Stimulated activated CD8-positive, alpha-beta memory T cell treated with anti-CD3 and anti-CD28 coated beads, Interleukin-12 subunit alpha, Interleukin-12 subunit beta, amount 100 ng/mL, for 24 hours (primary cell): ENCODE measurements around the gene NEK7.

Experiments
- DNase-seq: peaks from one replicate; pipeline ENCODE4 v3.0.0-alpha.2; 2020; ENCODE audit errors: extremely low read depth

Gene NEK7

GRCh38 chr1:198352975-198353695 lies 196.3 kb downstream of the NEK7 start:
- no peak for DNase-seq

- DNase-seq, result no peak
Measured at GRCh38 chr1:198357937-198358336, 201.1 kb downstream of the NEK7 start.

DNA sequence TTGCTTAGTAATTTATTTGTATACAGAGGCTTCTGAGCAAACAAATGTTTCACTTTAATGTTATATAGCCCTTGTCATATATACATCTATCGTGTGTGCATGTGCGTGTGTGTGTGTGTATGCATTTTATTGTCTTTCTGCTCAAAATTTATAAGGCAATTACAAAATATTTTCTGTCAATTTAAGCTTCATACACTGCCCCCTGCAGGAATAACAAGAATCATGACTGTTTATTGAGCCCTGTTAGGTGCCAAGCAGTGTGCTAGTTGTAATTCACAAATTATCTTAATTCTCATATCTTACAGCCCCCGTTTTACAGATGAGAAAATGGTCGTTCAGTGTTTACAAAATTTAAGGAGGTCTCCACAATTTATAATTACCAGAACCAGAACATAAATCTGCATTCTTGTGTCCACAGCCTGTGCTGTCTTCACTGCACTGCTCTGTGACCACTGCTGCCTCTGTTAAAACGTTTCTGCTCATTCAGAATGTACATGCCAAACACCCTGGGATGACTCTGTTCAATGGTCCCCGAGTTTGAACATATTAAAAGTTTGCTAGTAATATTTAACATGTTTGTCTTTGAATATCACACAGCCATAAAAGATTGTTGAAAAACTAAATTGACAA lies 202.3 kb downstream of the NEK7 start:
- DNase-seq, result no peak

DNA sequence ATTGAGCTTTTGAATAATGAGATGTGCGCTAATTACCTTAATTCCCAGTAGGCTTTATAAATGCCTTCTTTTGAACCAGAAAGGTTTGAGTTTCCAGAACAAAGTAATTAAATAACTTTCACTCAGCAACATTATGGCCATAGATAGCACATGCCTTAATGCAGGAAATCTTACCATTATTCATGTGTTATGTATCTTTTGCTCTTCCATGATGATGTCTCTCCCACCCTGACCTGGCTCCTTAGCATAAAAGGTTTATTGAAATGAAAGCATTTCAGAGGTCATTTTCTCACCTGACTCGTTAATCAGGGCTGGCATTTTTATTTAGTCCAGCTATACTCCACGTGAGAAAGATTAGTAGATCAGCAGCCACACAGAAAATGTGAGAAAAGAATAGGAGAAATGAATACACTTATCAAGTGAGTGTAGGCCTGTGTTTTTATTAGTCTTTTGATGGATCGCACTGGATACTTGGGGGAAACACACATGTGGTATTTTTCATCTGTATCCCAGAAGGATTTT lies 203.5 kb downstream of the NEK7 start:
- no peak for DNase-seq

DNA sequence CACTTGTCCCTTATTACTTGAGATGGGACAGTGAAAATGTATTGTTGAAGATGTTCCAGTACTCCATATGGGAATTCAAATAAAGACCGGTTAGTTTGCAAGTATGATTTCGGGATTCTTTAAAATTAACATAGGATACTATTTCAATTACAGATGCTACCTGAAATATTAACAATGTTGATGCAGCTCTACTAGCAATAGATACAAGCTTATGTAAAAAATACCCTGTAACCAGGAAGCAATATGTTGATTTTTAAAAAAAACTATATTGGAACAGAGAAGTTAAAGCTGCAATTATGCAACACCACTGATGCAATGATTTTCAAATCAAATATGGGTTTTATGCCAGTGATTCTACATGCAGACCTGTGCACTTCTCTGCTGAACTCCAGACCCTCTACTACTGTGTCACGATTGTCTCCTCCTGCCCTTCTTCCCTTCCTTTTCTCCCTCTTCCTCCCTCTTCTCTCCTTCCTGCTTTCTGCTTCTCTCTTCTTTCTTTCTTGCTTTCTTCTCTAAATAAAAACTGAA lies 204.5 kb downstream of the NEK7 start:
- DNase-seq, result no peak

DNA sequence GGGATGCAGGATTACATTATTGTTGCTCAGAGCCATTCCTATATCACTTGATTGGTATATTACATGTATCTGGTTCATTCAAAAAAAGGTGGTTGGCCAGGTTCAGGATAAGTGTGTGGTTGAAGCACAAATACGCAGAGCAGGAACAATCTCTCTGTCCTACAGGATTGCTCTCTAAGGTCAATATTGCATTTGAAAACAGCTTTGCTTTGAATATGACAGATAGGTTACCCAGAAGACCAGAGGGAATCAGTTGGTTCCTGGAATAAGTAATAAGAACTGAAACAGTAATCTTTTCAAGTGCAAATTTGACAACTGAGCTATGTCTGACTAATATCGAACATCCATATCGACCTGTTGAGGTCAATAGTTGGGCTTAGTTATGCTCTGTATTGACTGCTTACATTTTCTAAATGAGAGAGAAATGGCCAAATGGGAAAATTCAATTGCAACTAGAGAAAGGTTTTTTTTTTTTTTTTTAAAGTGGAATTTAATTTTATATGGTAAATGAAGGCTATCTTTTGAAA lies 206.9 kb downstream of the NEK7 start:
- no peak for DNase-seq

DNA sequence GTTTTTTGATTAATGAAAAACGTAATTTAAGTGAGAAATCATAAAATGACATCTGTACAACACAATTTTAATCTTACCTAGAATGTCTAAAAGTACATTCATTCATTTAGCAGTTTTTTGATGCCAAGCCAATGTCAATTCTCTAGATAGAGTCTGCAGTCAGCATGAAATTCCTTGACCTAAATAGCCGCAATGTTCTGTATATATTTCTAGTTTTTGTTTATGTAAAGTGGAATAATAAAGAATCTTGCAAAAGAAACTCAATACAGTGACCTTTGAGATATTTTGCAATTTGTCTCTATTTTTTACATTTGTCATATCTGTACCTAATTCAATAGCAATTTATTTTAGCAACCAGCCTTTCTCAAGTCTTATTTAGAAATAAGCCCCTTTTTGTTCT lies 207.7 kb downstream of the NEK7 start:
- DNase-seq, result no peak

DNA sequence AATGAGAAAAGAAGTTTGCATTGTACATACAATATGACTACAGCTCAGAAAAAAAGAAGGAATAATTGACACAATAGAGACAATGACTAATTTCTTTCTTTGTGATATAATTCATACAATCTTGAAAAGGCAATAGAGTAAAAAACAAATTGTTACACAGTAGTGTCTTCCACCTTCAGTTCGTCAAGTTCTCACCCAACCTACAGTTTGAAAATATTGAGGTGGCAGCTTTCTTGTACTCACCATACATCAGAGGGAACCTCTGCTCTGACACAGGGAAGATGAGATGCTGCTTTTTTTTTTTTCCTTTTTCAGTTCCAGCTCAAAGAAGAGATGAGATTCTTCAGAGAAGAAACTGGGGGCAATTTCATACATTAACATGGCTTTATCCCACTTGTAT lies 210.5 kb downstream of the NEK7 start:
- no peak for DNase-seq

DNA sequence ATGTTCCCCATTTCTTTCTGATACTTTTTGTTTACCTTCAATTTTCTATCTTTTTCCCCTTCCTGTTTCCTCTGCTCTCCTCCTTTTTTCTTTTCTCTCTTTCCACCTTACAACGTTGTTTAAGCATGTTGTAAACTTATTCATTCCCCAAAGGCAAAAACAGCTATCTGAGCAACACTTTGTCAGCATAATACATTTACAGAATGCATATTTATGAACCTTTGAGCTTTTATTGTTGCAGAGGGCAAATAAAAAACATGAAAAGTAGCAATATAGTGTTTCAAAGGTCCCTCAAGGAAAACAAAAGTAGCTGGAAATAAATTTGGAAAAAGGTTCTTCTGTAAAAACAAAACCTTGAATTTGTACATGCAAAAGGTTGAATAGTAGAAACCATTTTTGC lies 214.2 kb downstream of the NEK7 start:
- no peak for DNase-seq
